Suprapubic skin (tissue), 4 donors: ENCODE measurements around the gene CTAG1B.

Experiments used
- POLR2A ChIP-seq, 2 donors: fragments of 450-650 bp; IDR thresholded peaks; one replicate each; pipeline ENCODE4 v1.6.1; 2017; ENCODE audit warnings: antibody characterized with exemption in 2 of 2, mild to moderate bottlenecking in 2 of 2, moderate library complexity in 2 of 2
- POLR2AphosphoS5 ChIP-seq, 3 donors: sonication (generic); formaldehyde crosslinking; IDR thresholded peaks; one replicate each; pipeline ENCODE4 v1.6.1; 2017; ENCODE audit warnings: antibody characterized with exemption in 3 of 3
- TF ChIP-seq, protein P1 (sequence below), 2 donors: fragments of 200-600 bp in 1 of 2; fragments of 450-650 bp in 1 of 2; sonication (generic) in 1 of 2; IDR thresholded peaks; one replicate each; pipeline ENCODE4 v1.5.1; 2016 to 2019; ENCODE audit warnings: antibody characterized with exemption in 2 of 2, mild to moderate bottlenecking in 1 of 2, moderate library complexity in 1 of 2

DNA sequence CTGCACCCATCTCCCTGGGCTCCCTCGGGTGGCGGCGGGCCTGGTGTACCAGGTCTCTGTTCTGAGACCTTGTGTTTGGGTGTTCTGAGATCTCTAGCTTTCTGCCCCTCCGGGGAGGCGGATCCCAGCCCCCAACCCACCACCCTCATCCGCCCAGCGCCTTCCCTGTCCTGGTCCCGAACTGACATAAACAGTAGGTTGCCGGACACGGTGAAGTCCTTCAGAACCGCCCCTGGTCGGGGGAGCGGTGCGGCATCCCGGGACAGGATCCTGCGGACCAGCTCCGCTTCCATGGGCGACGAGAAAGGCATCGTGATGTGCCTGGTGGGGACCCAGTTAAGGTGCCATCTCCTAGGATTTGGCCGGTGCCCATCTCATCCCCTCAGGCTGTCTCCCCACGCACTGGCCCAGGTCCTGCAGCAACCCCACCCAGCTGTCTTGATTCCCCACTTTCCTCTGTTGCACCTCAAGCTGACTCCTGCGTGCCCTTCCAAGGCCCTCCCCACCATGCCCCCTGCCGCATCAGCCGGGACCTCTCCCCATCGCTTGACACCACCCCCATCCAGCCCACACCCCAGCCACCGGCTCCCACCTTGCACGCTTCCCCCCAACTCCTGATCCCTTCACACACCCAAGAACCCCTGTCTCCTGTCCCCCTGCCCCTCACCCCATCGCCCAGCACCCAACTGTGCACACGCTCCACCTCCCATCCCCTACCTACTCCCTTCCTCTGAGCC lies 33.4 kb upstream of the CTAG1B start:
- TF ChIP-seq, protein P1, sequence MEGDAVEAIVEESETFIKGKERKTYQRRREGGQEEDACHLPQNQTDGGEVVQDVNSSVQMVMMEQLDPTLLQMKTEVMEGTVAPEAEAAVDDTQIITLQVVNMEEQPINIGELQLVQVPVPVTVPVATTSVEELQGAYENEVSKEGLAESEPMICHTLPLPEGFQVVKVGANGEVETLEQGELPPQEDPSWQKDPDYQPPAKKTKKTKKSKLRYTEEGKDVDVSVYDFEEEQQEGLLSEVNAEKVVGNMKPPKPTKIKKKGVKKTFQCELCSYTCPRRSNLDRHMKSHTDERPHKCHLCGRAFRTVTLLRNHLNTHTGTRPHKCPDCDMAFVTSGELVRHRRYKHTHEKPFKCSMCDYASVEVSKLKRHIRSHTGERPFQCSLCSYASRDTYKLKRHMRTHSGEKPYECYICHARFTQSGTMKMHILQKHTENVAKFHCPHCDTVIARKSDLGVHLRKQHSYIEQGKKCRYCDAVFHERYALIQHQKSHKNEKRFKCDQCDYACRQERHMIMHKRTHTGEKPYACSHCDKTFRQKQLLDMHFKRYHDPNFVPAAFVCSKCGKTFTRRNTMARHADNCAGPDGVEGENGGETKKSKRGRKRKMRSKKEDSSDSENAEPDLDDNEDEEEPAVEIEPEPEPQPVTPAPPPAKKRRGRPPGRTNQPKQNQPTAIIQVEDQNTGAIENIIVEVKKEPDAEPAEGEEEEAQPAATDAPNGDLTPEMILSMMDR (IDR thresholded peaks at IDR 0.05) = no peak
- TF ChIP-seq POLR2A (IDR thresholded peaks at IDR 0.05) (no peak), POLR2AphosphoS5 (IDR thresholded peaks at IDR 0.05) (no peak)
